NCI-H446 treated with DMSO at 0.1 percent for 48 hours (cell line): ENCODE data around the gene METTL27.
"Not testable (repeated sequence)": the region's sequence is repeated elsewhere in the genome, so short reads cannot be mapped to it uniquely, and the experiment has no call there.

Experiments
- DNase-seq: peaks from one replicate; lab custom pipeline; 2025; lab: John Stamatoyannopoulos, UW

The METTL27 gene

DNA sequence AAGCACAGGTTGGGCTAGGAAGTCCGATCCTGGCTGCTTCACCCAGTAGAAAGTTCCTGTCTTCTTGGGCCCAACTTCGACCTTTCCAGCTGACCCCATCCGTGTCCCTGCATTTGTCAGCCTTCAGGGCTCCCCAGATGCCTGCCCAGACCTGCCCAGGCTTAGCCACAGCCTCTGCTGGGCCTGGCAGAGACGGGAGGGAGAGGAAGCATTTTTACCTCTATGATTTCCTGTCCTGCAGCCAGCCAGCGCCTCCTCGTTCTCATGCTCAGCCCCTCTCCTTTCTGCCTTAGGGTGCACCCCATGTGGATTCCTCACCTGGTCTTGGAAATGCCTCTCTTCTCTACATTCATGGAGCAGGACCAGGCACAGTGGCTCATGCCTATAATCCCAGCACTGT, 3.7 kb downstream of the METTL27 start:
- no peak for DNase-seq

DNA sequence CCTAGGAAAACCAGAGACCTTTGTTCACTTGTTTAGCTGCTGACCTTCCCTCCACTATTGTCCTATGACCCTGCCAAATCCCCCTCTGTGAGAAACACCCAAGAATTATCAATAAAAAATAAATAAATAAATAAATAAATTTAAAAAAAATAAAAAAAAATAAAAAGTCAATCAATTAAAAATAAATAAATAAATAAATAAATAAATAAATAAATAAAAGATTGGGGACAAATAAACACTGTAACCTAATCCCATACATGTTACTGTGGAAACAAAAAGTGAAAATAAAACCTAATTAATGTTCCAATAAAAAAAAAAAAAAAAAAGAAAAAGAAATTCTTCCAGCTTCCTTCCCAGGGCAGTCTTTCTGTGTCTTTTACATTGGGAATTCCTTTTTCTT, 5.1 kb downstream of the METTL27 start:
- not testable (repeated sequence) for DNase-seq

DNA sequence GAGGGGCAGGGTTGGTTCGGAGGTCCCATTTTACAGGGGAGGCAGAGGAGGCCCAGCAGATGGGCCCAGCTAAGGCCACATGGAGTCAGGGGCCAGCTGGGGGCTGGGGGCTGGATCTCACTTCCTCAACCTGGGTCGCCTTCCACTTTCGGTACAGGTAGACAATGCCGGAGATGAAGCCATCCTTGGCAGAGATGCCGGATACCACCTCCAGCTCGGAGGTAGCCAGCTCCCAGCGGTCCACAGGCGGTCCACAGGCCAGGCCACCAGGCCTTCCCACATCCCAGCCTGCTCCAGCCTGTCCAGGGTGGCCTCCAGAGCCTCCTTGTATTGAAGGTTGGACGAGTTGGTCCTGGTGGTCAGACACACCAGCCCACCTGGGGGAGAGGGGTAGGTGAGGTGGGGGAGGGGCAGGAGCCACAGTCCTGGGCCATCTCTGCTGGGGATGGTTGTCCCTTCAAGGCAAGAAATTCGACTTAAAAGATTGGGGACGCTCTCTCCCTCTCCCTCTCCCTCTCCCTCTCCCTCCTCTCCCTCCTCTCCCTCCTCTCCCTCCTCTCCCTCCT, 7.6 kb downstream of the METTL27 start:
- DNase-seq: no peak

DNA sequence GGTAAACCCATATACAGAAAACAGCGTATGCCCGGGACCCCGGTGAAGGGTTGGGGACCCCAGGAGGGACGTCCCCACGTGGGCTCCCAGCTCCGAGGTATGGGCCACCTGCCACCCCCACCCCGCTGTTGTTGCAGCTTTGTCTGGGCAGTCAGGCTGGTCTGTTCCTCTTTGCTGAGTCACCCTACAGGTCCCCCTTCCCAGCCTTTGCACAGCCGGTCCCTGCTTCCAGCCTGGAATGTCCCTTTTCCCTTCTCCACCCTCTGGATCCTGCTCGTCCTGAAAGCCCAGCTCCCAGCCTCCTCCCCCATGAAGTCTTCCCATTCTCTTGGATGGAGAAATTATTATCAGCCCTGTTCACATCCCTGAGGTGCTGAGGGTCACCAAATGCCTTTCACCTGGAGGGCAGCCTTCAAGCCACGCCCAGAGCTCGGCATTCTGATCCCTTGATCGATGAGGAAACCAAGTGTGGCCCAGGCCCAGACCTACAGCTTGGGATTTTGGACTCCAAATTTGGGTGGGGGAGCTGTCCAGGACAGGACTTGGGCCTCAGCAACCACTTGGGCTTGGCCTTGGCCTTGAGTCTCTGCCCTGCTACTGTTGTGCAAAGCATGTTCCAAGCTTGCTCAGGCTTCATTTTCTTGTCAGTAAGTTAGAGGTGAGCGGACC, 8.9 kb downstream of the METTL27 start:
- no peak for DNase-seq

DNA sequence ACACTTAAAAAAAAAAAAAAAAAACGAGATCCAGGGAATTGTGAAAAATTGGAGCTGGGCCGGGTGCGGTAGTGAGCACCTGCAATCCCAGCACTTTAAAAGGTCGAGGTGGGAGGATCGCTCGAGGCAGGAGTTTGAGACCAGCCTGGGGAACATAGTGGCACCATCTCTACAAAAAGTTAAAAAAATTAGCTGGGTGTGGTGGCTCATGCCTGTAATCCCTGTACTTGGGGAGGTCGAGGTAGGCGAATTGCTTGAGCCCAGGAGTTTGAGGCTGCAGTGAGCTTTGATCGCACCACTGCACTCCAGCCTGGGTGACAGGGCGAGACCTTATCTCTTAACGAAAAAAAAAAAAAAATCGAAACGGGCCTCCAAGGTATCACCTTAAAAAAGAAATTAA, 9.5 kb downstream of the METTL27 start:
- no peak for DNase-seq

DNA sequence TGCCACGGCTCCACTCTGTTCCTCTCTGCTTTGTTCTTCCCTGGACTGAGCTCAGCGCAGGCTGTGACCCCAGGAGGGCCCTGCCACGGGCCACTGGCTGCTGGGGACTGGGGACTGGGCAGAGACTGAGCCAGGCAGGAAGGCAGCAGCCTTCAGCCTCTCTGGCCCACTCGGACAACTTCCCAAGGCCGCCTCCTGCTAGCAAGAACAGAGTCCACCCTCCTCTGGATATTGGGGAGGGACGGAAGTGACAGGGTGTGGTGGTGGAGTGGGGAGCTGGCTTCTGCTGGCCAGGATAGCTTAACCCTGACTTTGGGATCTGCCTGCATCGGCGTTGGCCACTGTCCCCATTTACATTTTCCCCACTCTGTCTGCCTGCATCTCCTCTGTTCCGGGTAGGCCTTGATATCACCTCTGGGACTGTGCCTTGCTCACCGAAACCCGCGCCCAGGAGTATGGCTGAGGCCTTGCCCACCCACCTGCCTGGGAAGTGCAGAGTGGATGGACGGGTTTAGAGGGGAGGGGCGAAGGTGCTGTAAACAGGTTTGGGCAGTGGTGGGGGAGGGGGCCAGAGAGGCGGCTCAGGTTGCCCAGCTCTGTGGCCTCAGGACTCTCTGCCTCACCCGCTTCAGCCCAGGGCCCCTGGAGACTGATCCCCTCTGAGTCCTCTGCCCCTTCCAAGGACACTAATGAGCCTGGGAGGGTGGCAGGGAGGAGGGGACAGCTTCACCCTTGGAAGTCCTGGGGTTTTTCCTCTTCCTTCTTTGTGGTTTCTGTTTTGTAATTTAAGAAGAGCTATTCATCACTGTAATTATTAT, 10.3 kb downstream of the METTL27 start:
- DNase-seq: no peak

DNA sequence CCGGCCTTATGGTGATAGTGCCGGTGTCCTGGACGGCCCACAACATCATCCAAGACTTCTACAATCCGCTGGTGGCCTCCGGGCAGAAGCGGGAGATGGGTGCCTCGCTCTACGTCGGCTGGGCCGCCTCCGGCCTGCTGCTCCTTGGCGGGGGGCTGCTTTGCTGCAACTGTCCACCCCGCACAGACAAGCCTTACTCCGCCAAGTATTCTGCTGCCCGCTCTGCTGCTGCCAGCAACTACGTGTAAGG, 10.8 kb downstream of the METTL27 start:
- DNase-seq: no peak

DNA sequence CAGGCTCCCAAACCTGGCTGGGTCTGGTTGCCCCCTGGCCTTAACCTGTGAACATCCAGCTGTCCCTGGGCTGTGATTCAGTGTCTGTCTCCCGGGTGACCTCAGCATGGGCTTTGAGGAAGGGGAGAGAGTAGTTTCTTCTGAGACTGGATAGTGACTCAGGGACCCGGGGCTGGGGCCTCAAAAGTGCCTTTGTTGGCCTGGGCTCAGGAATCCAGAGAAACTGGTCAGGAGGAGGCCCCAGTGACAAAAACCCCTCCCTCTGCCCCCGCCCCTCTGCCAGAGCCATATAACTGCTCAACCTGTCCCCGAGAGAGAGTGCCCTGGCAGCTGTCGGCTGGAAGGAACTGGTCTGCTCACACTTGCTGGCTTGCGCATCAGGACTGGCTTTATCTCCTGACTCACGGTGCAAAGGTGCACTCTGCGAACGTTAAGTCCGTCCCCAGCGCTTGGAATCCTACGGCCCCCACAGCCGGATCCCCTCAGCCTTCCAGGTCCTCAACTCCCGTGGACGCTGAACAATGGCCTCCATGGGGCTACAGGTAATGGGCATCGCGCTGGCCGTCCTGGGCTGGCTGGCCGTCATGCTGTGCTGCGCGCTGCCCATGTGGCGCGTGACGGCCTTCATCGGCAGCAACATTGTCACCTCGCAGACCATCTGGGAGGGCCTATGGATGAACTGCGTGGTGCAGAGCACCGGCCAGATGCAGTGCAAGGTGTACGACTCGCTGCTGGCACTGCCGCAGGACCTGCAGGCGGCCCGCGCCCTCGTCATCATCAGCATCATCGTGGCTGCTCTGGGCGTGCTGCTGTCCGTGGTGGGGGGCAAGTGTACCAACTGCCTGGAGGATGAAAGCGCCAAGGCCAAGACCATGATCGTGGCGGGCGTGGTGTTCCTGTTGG, 11.4 kb downstream of the METTL27 start, which contains the start of gene CLDN4:
TSS of gene CLDN4 (plus strand) at position 316 of the 903 bp plus-strand sequence. CDS start at position 522, 206 bp downstream.
- DNase-seq: no peak

DNA sequence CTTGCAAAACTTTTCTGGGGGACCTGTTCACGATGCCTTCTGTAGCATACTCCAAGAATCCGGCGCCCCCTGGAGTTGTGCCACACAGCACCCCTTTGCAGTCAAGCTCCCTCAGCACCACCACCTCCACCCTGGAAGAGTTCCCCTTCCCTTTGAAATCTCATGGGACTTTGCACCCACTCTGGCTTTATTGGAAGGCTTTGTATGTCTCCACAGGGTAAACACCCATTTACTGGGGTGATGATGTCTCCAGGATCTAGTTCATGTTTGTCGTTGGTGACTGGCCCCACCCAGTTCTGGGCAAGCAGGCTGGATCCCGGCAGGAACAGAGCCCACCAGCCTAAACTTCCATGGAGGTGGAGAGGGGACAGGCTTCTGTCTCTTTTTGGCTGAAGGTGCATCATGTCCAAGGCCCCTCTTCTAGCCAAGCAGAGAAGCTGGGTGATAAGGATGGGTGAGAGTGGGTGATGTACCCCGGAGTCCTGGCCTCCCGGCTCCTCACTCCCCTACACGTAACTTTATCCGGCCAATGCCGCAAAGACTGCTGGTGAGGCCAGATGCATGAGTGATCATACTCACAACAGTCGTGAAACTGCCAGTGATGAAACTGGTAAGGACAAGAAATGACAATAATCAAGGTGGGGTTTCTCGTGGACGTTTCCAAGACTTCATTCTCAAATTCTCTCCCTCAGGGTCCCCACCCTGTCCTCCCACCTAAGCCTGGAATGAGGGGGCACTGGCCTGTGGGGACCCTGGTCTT, 12.2 kb downstream of the METTL27 start:
- no peak for DNase-seq

DNA sequence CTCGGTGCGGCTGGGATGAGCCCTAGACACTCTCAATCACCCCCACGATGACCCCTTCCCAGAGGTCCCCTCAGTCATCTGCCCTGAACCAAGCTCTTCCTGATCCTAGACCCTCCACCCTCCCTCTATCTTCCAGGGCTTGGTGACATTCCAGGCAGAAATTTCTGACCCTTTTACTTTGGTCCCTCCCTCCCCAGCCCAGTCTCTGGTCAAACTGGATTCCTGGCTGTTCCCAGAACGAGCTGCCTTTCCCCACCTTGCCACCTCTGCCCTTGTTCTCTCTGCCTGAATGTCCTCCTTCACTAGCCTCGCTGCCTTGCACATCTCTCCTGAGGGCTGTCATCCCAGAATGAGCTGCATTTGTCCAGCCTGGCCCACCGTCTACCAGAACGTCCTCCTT, 12.8 kb downstream of the METTL27 start:
- DNase-seq: no peak

DNA sequence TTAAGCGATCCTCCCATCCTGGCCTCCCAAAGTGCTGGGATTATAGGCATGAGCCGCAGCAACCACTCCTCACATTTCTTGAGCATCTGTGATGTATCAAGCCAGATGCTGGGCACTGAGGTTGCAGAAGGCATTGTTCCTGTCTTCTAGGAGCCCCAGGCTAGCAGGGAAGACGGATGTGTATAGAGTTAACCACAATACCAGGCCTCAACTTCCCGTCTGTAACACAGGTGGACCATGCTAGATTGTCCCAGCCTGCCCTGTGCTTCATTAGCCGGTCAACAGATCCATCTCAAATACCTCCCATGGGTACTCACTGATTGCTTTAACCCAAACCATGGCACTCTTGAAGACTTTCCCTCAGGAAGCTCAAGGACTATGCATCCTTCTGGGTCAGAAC, 13.3 kb downstream of the METTL27 start:
- no peak for DNase-seq

DNA sequence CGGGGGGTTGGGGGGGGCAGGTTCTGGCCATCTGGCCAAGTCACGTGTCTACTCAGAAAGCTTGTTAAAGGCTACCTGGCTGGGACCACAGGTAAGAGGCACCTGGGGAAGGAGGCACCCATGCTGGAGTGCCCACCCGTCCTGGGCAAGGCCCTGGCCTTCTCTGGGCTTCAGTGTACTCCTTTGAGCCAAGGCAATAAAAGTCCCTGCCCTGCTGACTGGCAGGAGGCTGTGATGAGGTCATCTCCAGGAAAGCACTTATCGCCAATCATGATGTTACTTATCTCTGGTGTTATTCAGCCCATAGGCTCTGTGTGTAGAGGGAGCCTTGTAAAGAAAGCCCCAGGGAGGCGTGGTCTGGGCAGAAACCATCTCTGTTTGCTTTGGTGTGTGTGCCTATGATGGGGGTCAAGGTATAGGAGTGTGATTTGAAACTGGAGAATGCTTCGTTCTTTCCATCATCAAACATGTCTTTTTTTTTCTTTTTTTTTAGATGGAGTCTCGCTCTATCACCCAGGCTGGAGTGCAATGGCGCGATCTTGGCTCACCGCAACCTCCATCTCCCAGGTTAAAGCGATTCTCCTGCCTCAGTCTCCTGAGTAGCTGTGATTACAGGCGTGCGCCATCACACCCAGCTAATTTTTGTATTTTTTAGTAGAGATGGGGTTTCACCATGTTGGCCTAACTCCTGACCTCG, 14.1 kb downstream of the METTL27 start:
- DNase-seq: no peak

DNA sequence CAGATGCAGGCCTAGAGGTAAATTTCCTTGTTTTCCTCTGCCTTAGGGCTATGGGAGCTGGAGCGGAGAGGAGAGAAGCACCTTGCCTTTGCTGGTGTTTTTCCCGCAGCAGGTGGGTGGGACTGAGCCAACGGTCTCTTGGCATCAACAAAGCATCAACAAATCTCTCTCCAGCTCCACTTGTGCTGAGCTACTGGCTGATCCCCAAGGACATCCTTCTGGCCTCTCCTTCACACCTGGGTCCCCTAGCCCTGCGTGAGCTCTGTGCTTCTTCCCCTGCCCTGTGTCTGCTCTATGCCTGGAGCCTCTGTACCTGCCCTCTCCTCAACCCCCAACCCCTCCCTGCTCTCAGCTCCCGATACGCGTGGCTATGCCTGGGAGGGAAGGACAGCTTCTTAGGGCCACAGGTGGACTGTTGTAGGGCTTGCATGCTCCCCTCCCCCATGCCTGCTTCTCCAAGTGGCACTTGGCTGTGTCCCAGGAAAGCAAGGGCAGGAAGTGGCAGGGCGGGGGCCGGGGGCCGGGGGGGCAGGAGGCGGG, 14.7 kb downstream of the METTL27 start:
- peak; percentile 5 for DNase-seq

DNA sequence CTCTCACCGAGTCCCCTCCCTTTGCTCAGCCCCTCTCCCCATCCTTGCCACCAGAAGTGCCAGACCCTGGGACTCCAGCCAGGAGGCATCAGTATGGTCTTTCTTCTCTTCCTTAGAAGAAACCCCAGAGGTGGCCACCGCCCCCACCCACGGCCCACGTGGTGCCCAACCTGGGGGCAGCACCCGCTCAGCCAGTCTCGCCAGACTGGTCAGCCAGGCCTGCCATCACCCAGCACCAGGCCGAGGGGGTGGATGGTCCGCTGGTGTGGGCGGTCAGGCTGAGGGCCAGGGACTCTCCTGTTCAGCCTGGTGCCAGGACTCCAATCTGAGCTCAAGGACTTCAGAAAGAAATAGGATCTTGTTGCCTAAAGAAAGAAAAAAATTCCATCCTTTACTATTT, 17.3 kb downstream of the METTL27 start:
- no peak for DNase-seq

DNA sequence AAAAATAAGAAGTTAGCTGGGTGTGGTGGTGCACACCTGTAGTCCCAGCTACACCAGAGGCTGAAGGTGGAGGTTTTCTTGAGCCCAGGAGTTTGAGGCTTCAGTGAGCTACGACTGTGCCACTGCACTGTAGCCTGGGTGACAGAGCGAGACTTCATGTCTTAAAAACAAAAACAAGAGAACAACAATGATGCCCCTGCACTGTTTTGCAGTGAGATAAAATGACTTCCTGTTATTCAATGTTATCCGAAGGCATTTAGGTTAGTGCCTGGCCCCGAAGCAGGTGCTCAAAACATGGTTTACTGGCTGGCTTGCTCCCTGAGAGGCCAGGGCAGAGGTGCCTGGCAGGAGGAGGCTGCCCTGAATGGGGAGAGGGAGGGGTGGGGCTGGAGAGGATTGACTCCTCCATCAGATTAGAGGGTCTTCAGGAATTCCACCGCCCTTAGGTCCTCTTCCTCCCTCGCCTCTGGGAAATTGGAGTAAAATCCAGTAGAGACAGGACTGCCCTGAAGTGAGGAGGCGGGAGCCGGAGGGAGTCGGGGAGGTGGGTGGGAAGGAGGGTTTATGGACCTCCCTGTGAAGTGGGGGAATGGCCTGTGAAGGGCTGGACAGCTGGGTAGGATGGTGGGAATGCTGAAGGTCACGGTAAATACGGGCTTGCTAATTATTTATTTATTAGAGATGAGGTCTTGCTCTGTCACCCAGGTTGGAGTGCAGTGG, 18.3 kb downstream of the METTL27 start:
- DNase-seq: no peak

DNA sequence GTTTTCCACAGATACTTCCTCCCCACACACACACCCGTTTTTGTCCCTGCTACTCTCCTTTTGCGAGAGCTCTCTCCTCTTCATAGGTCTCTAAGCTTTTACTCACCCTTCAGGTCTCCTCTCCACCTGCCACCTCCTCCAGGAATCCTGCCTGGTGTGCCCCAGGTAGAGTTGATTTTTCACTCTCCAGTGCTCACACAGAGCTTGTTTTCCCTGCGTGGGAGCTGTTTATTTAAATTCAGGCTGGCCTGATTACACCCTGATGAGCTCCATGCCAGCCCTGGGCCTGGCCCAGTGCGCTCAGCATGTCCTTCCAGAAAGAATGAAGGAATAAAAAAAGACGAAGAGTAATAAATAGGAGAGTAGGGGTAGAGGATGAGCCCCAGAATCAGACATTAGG, 19.1 kb downstream of the METTL27 start:
- no peak for DNase-seq

DNA sequence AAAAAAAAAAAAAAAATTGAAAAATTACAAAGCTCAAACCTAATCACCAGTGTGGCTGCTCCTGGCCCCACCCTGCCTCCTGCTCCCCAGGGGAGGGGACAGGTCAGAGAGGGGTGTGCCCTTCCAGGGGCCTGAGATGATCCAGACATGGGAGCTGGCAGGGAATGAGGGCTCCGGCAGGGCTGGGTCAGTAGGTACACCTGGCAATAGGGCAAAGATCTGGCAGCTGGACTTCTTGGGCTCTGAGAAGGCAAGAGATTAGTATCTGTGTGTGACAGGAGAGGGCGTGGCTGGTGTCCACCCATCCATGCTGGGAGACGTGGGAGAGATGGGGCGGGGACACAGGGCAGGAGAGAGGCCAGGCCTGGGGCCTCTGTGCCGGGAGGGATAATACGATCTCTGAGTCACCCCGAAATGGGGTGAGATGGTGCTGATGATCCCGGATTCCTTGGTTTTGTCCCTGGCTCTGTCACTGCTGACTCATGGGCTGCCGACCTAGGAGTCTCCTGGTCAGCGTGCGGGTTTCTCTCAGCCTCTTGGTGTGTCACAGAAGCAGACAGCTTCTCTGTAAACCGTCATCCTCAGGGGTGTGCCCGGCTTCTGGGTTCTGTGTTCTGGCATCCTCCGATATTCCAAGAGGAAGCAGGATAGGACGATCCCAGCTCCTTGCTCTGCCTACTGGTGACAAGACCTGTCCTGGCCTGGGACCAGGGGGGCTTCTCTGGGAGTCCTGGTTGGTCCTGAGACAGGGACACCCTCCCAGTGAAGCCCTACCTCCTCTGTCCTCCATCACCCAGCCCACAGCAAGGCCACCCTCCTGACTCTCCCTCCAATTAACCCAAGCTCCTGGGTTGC, 19.8 kb downstream of the METTL27 start:
- DNase-seq: no peak

DNA sequence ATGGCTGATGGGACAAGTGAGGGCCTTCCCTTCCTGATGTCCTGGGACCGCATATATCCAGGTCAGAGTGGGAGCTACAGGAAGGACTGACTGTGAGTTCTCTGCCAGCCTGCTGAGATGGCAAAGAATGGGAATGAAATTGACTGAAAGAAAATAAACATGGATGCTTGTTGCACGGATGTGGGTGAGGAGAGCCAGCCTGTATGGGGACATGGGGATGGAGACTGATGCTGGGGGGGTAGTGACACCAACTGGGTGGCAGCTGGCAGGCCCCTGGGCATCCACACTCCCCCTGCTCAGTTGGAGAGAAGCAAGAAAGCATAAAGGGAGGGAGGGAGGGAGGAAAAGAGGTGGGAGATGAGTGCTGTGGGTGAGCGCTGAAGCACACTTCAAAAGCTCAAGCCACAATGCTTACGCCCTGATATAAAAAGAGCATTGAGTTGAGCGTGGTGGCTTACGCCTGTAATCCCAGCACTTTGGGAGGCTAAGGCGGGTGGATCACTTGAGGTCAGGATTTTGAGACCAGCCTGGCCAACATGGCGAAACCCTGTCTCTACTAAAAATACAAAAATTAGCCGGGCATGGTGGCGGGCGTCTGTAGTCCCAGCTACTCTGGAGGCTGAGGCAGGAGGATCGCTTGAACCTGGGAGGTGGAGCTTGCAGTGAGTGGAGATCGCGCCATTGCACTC, 20.6 kb downstream of the METTL27 start:
- not testable (repeated sequence) for DNase-seq

DNA sequence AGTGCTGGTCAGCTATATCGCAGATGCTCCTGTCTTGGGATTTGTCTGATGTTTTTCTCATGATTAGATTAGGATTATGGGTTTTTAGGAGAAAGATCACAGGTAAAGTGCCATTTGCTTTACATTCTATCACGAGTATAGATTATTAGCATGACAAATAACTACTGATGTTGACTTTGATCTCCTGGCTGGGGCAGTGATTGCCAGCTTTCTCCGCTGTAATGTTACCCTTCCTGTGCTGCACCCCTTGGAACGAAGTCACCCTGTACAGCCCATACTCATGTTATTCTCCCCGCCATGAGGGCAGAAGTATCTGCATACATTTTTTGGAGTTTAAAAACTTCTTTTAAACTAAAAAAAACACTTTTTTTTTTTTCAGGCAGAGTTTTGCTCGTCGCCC, 22.3 kb downstream of the METTL27 start:
- no peak for DNase-seq
